ENCODE data around the gene ERC1.
"Not testable (repeated sequence)": the region's sequence is repeated elsewhere in the genome, so short reads cannot be mapped to it uniquely, and the experiment has no call there.

The ERC1 gene

GRCh38 chr12:1065629-1066028 lies 74.6 kb downstream of the ERC1 start:
- Mint-ChIP-seq H3K4me3 (no peak overlapping the region), H3K27me3 (no peaks in the 10 kb centered on the region), H3K36me3 (peaks cover 50% of the 10 kb centered on the region), H3K27ac (no peak overlapping the region), H3K4me1 (peaks cover 29% of the 10 kb centered on the region), H3K9me3 (peaks cover 21% of the 10 kb centered on the region)
- ATAC-seq: no peak

GRCh38 chr12:1069846-1070245 lies 78.8 kb downstream of the ERC1 start:
- peaks cover 30% of the 10 kb centered on the region for H3K4me1 Mint-ChIP-seq
- H3K27ac Mint-ChIP-seq: no peak overlapping the region
- no peak overlapping the region for H3K4me3 Mint-ChIP-seq
- H3K27me3 Mint-ChIP-seq: no peaks in the 10 kb centered on the region
- H3K36me3 Mint-ChIP-seq: peaks cover 15% of the 10 kb centered on the region
- H3K9me3 Mint-ChIP-seq: peaks cover 3% of the 10 kb centered on the region
- ATAC-seq: no peak

- H3K4me1 Mint-ChIP-seq: peaks cover 30% of the 10 kb centered on the region
- no peaks in the 10 kb centered on the region for H3K9me3 Mint-ChIP-seq
- H3K4me3 Mint-ChIP-seq: no peak overlapping the region
- ATAC-seq: no peak
- H3K27ac Mint-ChIP-seq: no peak overlapping the region
- no peaks in the 10 kb centered on the region for H3K27me3 Mint-ChIP-seq
- peaks cover 5% of the 10 kb centered on the region for H3K36me3 Mint-ChIP-seq
These were observed 80.2 kb downstream of the ERC1 start for GRCh38 chr12:1071182-1071581.

- peaks cover 5% of the 10 kb centered on the region for H3K36me3 Mint-ChIP-seq
- no peak overlapping the region for H3K4me3 Mint-ChIP-seq
- H3K4me1 Mint-ChIP-seq: peaks cover 30% of the 10 kb centered on the region
- no peak overlapping the region for H3K27ac Mint-ChIP-seq
- H3K27me3 Mint-ChIP-seq: no peaks in the 10 kb centered on the region
- no peak for ATAC-seq
- H3K9me3 Mint-ChIP-seq: no peaks in the 10 kb centered on the region
These were observed 82.6 kb downstream of the ERC1 start for GRCh38 chr12:1073652-1074051.

GRCh38 chr12:1077036-1077803 lies 86.2 kb downstream of the ERC1 start:
- H3K27me3 Mint-ChIP-seq: no peaks in the 10 kb centered on the region
- H3K36me3 Mint-ChIP-seq: peaks cover 11% of the 10 kb centered on the region
- H3K9me3 Mint-ChIP-seq: peaks cover 5% of the 10 kb centered on the region
- no peak overlapping the region for H3K4me3 Mint-ChIP-seq
- H3K4me1 Mint-ChIP-seq: peaks cover 19% of the 10 kb centered on the region
- no peak for ATAC-seq
- no peak overlapping the region for H3K27ac Mint-ChIP-seq

- H3K27me3 Mint-ChIP-seq: no peaks in the 10 kb centered on the region
- no peak for ATAC-seq
These were observed 87.0 kb downstream of the ERC1 start for GRCh38 chr12:1078002-1078401.

GRCh38 chr12:1080520-1081223 lies 89.6 kb downstream of the ERC1 start:
- Mint-ChIP-seq H3K4me3 (no peak overlapping the region), H3K27me3 (no peaks in the 10 kb centered on the region), H3K4me1 (peaks cover 26% of the 10 kb centered on the region), H3K9me3 (peaks cover 5% of the 10 kb centered on the region), H3K27ac (peak overlapping the region; percentile 53), H3K36me3 (peaks cover 6% of the 10 kb centered on the region)
- peak; percentile 73 for ATAC-seq

More at GRCh38 chr12:1078002-1078401, 87.0 kb downstream of the ERC1 start:
- peaks cover 22% of the 10 kb centered on the region for H3K4me1 Mint-ChIP-seq
- no peak overlapping the region for H3K27ac Mint-ChIP-seq
- peaks cover 11% of the 10 kb centered on the region for H3K36me3 Mint-ChIP-seq
- H3K9me3 Mint-ChIP-seq: peaks cover 5% of the 10 kb centered on the region
- no peak overlapping the region for H3K4me3 Mint-ChIP-seq

- peaks cover 26% of the 10 kb centered on the region for H3K4me1 Mint-ChIP-seq
- no peaks in the 10 kb centered on the region for H3K27me3 Mint-ChIP-seq
- ATAC-seq: no peak
- peaks cover 6% of the 10 kb centered on the region for H3K36me3 Mint-ChIP-seq
- H3K9me3 Mint-ChIP-seq: peaks cover 5% of the 10 kb centered on the region
- H3K27ac Mint-ChIP-seq: peak overlapping the region; percentile 23
- no peak overlapping the region for H3K4me3 Mint-ChIP-seq
These were observed 92.3 kb downstream of the ERC1 start for GRCh38 chr12:1083151-1083888.

- Mint-ChIP-seq H3K27ac (no peak overlapping the region), H3K4me3 (no peak overlapping the region), H3K36me3 (peaks cover 6% of the 10 kb centered on the region), H3K4me1 (peaks cover 26% of the 10 kb centered on the region), H3K9me3 (peaks cover 5% of the 10 kb centered on the region), H3K27me3 (no peaks in the 10 kb centered on the region)
- no peak for ATAC-seq
These were observed 92.9 kb downstream of the ERC1 start for GRCh38 chr12:1083889-1084262.

GRCh38 chr12:1091350-1091749 lies 100.3 kb downstream of the ERC1 start:
- ATAC-seq: no peak
- Mint-ChIP-seq H3K36me3 (no peaks in the 10 kb centered on the region), H3K4me3 (no peak overlapping the region), H3K27me3 (no peaks in the 10 kb centered on the region), H3K27ac (no peak overlapping the region), H3K4me1 (peaks cover 6% of the 10 kb centered on the region), H3K9me3 (no peaks in the 10 kb centered on the region)

GRCh38 chr12:1093166-1093751 lies 102.2 kb downstream of the ERC1 start:
- Mint-ChIP-seq H3K4me1 (peaks cover 9% of the 10 kb centered on the region), H3K27ac (no peak overlapping the region), H3K36me3 (peaks cover 3% of the 10 kb centered on the region), H3K27me3 (no peaks in the 10 kb centered on the region), H3K4me3 (no peak overlapping the region), H3K9me3 (no peaks in the 10 kb centered on the region)
- no peak for ATAC-seq

GRCh38 chr12:1094714-1095113 lies 103.7 kb downstream of the ERC1 start:
- H3K4me3 Mint-ChIP-seq: no peak overlapping the region
- H3K4me1 Mint-ChIP-seq: peaks cover 18% of the 10 kb centered on the region
- no peak overlapping the region for H3K27ac Mint-ChIP-seq
- H3K36me3 Mint-ChIP-seq: peaks cover 5% of the 10 kb centered on the region
- ATAC-seq: no peak
- no peaks in the 10 kb centered on the region for H3K9me3 Mint-ChIP-seq
- no peaks in the 10 kb centered on the region for H3K27me3 Mint-ChIP-seq

GRCh38 chr12:1099158-1099557 lies 108.1 kb downstream of the ERC1 start:
- Mint-ChIP-seq H3K9me3 (no peaks in the 10 kb centered on the region), H3K4me1 (peaks cover 26% of the 10 kb centered on the region), H3K27me3 (no peaks in the 10 kb centered on the region), H3K27ac (no peak overlapping the region), H3K4me3 (no peak overlapping the region), H3K36me3 (peaks cover 12% of the 10 kb centered on the region)
- no peak for ATAC-seq

- H3K4me3 Mint-ChIP-seq, ATAC-seq, H3K27ac Mint-ChIP-seq, H3K9me3 Mint-ChIP-seq, H3K27me3 Mint-ChIP-seq: not testable (repeated sequence)
- H3K36me3 Mint-ChIP-seq: peaks cover 12% of the 10 kb centered on the region
- H3K4me1 Mint-ChIP-seq: peaks cover 26% of the 10 kb centered on the region
These were observed 108.6 kb downstream of the ERC1 start for GRCh38 chr12:1099618-1100017.

GRCh38 chr12:1102115-1102514 lies 111.1 kb downstream of the ERC1 start:
- no peak overlapping the region for H3K4me3 Mint-ChIP-seq
- H3K36me3 Mint-ChIP-seq: peaks cover 12% of the 10 kb centered on the region
- no peak overlapping the region for H3K27ac Mint-ChIP-seq
- no peaks in the 10 kb centered on the region for H3K9me3 Mint-ChIP-seq
- no peaks in the 10 kb centered on the region for H3K27me3 Mint-ChIP-seq
- ATAC-seq: no peak
- H3K4me1 Mint-ChIP-seq: peaks cover 26% of the 10 kb centered on the region
